Uterus (tissue), 4 donors: ENCODE data around the gene PLXNA2. TPM values are rescaled to one million over a fixed set of nuclear protein-coding genes. Genes with fewer than 3 reads are reported as not detected.

ENCODE experiments used
- DNase-seq, 2 donors: peaks; one replicate each; pipeline ENCODE4 v3.0.0-alpha.2; 2019 to 2020
- H3K27ac ChIP-seq, 2 donors: fragments of 200-600 bp; sonication (generic); 1 replicate in 1 of 2; 2 replicates in 1 of 2; pipeline ENCODE4 v1.5.1; 2016 to 2018
- H3K27me3 ChIP-seq, 2 donors: fragments of 200-600 bp; sonication (generic); one replicate each; pipeline ENCODE4 v1.5.1; 2018 to 2019; ENCODE audit warnings: control low read depth in 1 of 2
- H3K36me3 ChIP-seq, 2 donors: fragments of 200-600 bp; sonication (generic); one replicate each; pipeline ENCODE4 v1.5.1; 2019; ENCODE audit warnings: control low read depth in 1 of 2
- H3K4me1 ChIP-seq, 2 donors: fragments of 200-600 bp; sonication (generic); one replicate each; pipeline ENCODE4 v1.5.1; 2018 to 2019; ENCODE audit warnings: control low read depth in 1 of 2
- H3K4me3 ChIP-seq, 2 donors: fragments of 200-600 bp; sonication (generic); 1 replicate in 1 of 2; 2 replicates in 1 of 2; pipeline ENCODE4 v1.5.1; 2018 to 2019; ENCODE audit warnings: mild to moderate bottlenecking in 1 of 2
- H3K9me3 ChIP-seq, 2 donors: fragments of 200-600 bp; sonication (generic); one replicate each; pipeline ENCODE4 v1.5.1; 2019; ENCODE audit warnings: control low read depth in 1 of 2
- CTCF ChIP-seq, 4 experiments: fragments of 200-600 bp in 2 of 4; fragments of 450-650 bp in 2 of 4; sonication (generic) in 2 of 4; IDR thresholded peaks; one replicate each; pipeline ENCODE4 v1.5.1; 2016 to 2019; ENCODE audit warnings: antibody characterized with exemption in 4 of 4, mild to moderate bottlenecking in 2 of 4, moderate library complexity in 1 of 4
- POLR2A ChIP-seq, 2 donors: fragments of 450-650 bp; IDR thresholded peaks; one replicate each; pipeline ENCODE4 v1.6.1; 2016; ENCODE audit warnings: antibody characterized with exemption in 2 of 2, mild to moderate bottlenecking in 1 of 2, moderate library complexity in 1 of 2
- intact Hi-C: fragments of 100-400 bp; cut with DNase I; formaldehyde crosslinking; loops from one replicate; pipeline ENCODE4 v1.15.1; 2023; ENCODE audit warnings: low total_unique reads
- total RNA-seq, 4 donors: library from RNA; depleted of rRNA in 3 of 4; stranded (reverse); fragments of >200 nt in 3 of 4; gene quantifications; one replicate each; pipeline versions ENCODE4 v1.1.0 to v1.2.4, GENCODE V29; 2014 to 2023
- donor health status: DM: yes; HTN: yes; CAD: no.

PLXNA2 gene
- total RNA-seq, 4 donors from 2014 or later: 5.4 to 94.5 (median 9.5) TPM

- peak in 1 of 2 donors; percentile 58 for DNase-seq
- Histone ChIP-seq H3K9me3 (no peaks in the 10 kb centered on the region), H3K27me3 (no peaks in the 10 kb centered on the region), H3K4me1 (no peaks in the 10 kb centered on the region), H3K27ac (no peak overlapping the region), H3K4me3 (no peak overlapping the region), H3K36me3 (no peaks in the 10 kb centered on the region)
- intact Hi-C loops: no loop called here
- TF ChIP-seq POLR2A (IDR thresholded peaks at IDR 0.05): no peak
- no peak for TF ChIP-seq CTCF (IDR thresholded peaks at IDR 0.05)
Measured at GRCh38 chr1:208251911-208252835, 8.0 kb upstream of the PLXNA2 start.

- Histone ChIP-seq H3K4me1 (no peaks in the 10 kb centered on the region), H3K4me3 (no peak overlapping the region), H3K27ac (no peak overlapping the region), H3K36me3 (no peaks in the 10 kb centered on the region), H3K27me3 (no peaks in the 10 kb centered on the region), H3K9me3 (no peaks in the 10 kb centered on the region)
- TF ChIP-seq CTCF (IDR thresholded peaks at IDR 0.05) (no peak), POLR2A (IDR thresholded peaks at IDR 0.05) (no peak)
- no peak for DNase-seq
- intact Hi-C loops: no loop called here
Measured at GRCh38 chr1:208251015-208251414, 6.8 kb upstream of the PLXNA2 start.

- H3K27ac ChIP-seq: no peak overlapping the region
- H3K4me1 ChIP-seq: no peaks in the 10 kb centered on the region
- H3K36me3 ChIP-seq: no peaks in the 10 kb centered on the region
- no peaks in the 10 kb centered on the region for H3K27me3 ChIP-seq
- intact Hi-C loops: no loop called here
- H3K9me3 ChIP-seq: no peaks in the 10 kb centered on the region
- no peak for DNase-seq
- H3K4me3 ChIP-seq: no peak overlapping the region
- no peak for TF ChIP-seq POLR2A (IDR thresholded peaks at IDR 0.05)
- no peak for TF ChIP-seq CTCF (IDR thresholded peaks at IDR 0.05)
Measured at GRCh38 chr1:208250613-208251012, 6.4 kb upstream of the PLXNA2 start.

GRCh38 chr1:208248991-208249696, 5.0 kb upstream of the PLXNA2 start:
- no peak overlapping the region for H3K4me3 ChIP-seq
- H3K9me3 ChIP-seq: no peaks in the 10 kb centered on the region
- TF ChIP-seq CTCF (IDR thresholded peaks at IDR 0.05) (no peak), POLR2A (IDR thresholded peaks at IDR 0.05) (no peak)
- intact Hi-C loops: loop anchor here (5.0 to 10.0 kb wide), 2 partner anchors 114 to 217 kb away; no protein-coding TSS in a partner anchor
- DNase-seq: no peak
- no peaks in the 10 kb centered on the region for H3K27me3 ChIP-seq
- H3K27ac ChIP-seq: no peak overlapping the region
- no peaks in the 10 kb centered on the region for H3K4me1 ChIP-seq
- H3K36me3 ChIP-seq: no peaks in the 10 kb centered on the region
